Measurements from ENCODE around the gene ASCC3. TPM values are rescaled to one million over a fixed set of nuclear protein-coding genes. Genes with fewer than 3 reads are reported as not detected.

ASCC3 gene
- total RNA-seq, 2 experiments from 2014 or later = 55.9 to 58.4 TPM

DNA sequence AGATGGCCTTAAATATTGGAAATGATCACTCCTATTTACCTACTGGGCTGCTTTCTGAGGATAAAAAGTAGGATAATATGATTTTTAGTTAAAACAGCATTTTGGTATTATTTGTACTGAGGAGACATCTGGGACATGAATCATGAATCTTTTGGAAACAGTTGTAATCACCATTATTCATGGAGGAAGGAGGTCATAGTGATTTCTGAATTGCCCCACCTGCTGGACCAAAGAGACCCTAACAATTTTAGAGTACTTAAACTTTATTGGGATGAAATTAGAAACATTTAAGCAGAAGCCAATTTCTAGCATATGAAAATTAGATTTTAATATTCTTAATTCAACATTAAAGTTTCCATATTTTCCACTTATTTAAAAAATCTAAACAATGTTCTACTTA is 308.0 kb downstream of the ASCC3 start:
- Mint-ChIP-seq H3K36me3 (ENCODE audit: low read depth) (peaks cover 47% of the 10 kb centered on the region), H3K9me3 (peaks cover 5% of the 10 kb centered on the region), H3K27ac (no peak overlapping the region), H3K27me3 (ENCODE audit: low read depth) (no peaks in the 10 kb centered on the region), H3K4me3 (no peak overlapping the region), H3K4me1 (ENCODE audit: low read depth) (no peaks in the 10 kb centered on the region)
- no peak for DNase-seq
- CTCF ChIA-PET = interaction anchor here (0.6 kb wide), 1 partner anchor 12 kb away, joined by 4 read pairs; no protein-coding TSS in a partner anchor
- intact Hi-C loops (cut with micrococcal nuclease) = no loop called here

DNA sequence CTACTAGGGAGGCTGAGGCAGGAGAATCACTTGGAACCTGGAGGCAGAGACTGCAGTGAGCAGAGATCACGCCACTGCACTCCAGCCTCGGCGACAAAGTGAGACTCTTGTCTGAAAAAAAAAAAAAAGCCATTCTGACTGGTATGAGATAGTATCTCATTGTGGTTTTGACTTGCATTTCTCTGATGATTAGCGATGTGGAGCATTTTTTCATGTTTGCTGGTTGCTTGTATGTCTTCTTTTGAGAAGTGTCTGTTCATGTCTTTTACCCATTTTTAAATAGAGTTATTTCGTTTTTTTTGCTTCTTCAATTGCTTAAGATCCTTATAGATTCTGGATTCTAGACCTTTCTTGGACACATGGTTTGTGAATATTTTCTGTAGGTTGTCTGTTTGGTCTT is 312.9 kb downstream of the ASCC3 start:
- no peak for DNase-seq
- Mint-ChIP-seq H3K36me3 (ENCODE audit: low read depth) (peaks cover 41% of the 10 kb centered on the region), H3K27ac (no peak overlapping the region), H3K9me3 (peaks cover 5% of the 10 kb centered on the region), H3K27me3 (ENCODE audit: low read depth) (no peaks in the 10 kb centered on the region), H3K4me3 (no peak overlapping the region), H3K4me1 (ENCODE audit: low read depth) (no peaks in the 10 kb centered on the region)
- intact Hi-C loops (cut with micrococcal nuclease) = no loop called here
- CTCF ChIA-PET = no interaction called here

DNA sequence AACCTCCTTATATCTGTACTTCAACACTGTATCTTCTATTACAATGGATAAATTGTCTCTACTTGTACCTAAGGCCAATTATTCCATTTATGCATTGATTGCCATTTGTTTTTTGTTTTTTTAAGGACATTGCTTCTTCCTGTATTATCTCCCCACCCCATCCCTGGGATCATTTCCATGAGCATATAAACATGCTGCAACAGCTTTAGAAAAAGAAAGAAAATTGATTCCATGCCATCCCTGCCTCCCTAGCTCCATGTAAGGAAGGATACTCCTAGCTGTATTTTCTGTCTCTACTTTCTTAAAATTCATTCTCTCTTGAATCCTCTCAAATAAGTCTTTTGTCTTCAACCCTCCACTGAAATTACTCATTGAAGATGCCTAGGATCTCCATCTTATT is 314.6 kb downstream of the ASCC3 start:
- Mint-ChIP-seq H3K4me3 (no peak overlapping the region), H3K36me3 (ENCODE audit: low read depth) (peaks cover 31% of the 10 kb centered on the region), H3K27me3 (ENCODE audit: low read depth) (no peaks in the 10 kb centered on the region), H3K9me3 (peaks cover 5% of the 10 kb centered on the region), H3K4me1 (ENCODE audit: low read depth) (no peaks in the 10 kb centered on the region), H3K27ac (no peak overlapping the region)
- DNase-seq = no peak
- intact Hi-C loops (cut with micrococcal nuclease) = no loop called here
- CTCF ChIA-PET = no interaction called here

DNA sequence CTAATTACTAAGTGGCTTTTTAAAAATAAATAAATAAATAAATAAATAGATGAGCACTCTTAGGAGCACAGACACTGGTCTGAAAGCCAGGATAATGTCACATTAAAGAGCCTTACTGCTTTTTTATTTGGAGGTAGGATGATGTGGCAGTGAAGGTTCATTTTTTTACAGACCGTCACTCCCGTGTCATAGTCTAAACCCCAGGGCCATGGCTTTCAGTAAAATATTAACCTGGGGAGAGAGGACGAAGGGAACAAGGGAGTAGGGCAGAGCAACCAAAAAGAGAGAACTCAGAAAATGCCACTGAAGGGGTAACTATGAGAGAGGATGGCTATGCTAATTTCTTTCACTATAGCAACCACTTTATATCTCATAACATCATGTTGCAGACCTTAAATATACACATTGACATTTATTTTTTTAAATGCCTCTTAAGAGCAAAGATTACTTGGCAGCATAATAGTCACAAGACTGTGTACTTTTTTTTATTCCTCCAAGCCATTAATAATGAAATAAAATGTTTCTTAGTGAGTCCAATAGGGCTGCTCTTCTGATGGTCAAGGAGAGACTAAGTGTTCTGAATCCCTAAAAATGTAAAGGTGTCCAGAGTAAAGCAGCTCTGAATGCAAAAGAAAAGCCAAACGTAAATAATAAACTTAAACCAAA is 315.6 kb downstream of the ASCC3 start:
- no peaks in the 10 kb centered on the region for H3K27me3 Mint-ChIP-seq (ENCODE audit: low read depth)
- peaks cover 24% of the 10 kb centered on the region for H3K36me3 Mint-ChIP-seq (ENCODE audit: low read depth)
- no peaks in the 10 kb centered on the region for H3K4me1 Mint-ChIP-seq (ENCODE audit: low read depth)
- peaks cover 3% of the 10 kb centered on the region for H3K9me3 Mint-ChIP-seq
- no peak overlapping the region for H3K4me3 Mint-ChIP-seq
- no peak overlapping the region for H3K27ac Mint-ChIP-seq
- intact Hi-C loops (cut with micrococcal nuclease) = no loop called here
- CTCF ChIA-PET = no interaction called here
- DNase-seq = no peak

DNA sequence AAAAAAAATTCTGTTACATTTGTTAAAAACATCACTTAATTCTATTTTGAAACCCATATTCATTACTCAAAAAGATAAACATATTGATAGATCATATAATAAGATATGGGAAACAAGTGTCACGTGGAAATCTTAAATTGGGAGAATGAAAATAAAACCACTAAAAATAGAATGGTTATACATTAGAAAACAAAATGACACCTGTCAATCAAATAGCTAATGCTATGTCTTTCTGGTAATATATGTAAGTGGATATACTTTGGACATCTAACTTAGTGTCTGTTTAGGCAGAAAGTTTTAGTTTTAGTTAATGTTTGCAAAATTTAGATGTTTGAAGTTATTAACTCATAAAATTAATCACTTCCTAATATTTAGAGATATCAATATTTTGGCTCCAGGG is 321.3 kb downstream of the ASCC3 start:
- H3K27me3 Mint-ChIP-seq (ENCODE audit: low read depth) = no peaks in the 10 kb centered on the region
- CTCF ChIA-PET = no interaction called here
- no peaks in the 10 kb centered on the region for H3K9me3 Mint-ChIP-seq
- no peak overlapping the region for H3K27ac Mint-ChIP-seq
- H3K36me3 Mint-ChIP-seq (ENCODE audit: low read depth) = peaks cover 8% of the 10 kb centered on the region
- no peaks in the 10 kb centered on the region for H3K4me1 Mint-ChIP-seq (ENCODE audit: low read depth)
- DNase-seq = no peak
- H3K4me3 Mint-ChIP-seq = no peak overlapping the region
- intact Hi-C loops (cut with micrococcal nuclease) = no loop called here

DNA sequence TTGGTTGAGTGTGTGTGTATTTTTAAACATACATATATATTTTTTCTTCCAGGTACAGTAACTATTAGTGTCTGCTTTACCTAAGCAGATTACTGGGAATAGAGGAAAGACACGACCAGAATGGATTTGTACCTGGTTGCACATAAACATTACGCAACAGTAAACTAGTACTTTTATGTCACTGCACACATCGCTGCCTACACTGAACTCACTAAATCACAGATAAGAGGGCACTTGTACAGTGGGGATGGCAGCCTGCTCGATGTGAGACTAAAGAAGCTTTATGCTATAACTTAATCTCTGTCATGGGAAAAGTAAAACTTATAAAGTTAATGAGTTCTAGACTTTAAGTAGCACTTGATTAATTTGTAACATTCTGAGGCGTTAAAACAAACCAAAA is 326.9 kb downstream of the ASCC3 start:
- Mint-ChIP-seq H3K4me1 (ENCODE audit: low read depth) (no peaks in the 10 kb centered on the region), H3K27me3 (ENCODE audit: low read depth) (no peaks in the 10 kb centered on the region), H3K36me3 (ENCODE audit: low read depth) (peaks cover 7% of the 10 kb centered on the region), H3K4me3 (no peak overlapping the region), H3K27ac (no peak overlapping the region), H3K9me3 (no peaks in the 10 kb centered on the region)
- CTCF ChIA-PET = no interaction called here
- intact Hi-C loops (cut with micrococcal nuclease) = no loop called here
- DNase-seq = no peak

DNA sequence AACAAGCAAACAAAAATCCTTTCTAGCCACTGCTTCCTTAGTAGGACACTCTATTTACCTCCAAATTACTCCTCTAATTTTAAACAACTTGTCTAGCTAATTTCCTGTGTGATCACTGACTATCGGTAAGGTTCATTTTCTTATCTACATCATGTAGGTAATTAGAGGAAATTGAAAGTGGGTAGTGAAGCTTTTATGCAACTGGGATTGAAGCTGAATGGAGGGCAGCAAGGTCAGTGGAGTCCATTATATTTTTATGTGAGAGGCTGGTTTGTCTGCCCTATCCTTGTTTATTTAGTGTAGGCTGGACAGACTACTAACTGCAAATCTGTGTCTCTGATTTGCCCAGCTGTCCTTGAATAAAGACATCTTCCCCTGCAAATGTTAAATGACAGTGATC is 327.9 kb downstream of the ASCC3 start:
- no peak overlapping the region for H3K27ac Mint-ChIP-seq
- no peaks in the 10 kb centered on the region for H3K27me3 Mint-ChIP-seq (ENCODE audit: low read depth)
- no peak overlapping the region for H3K4me3 Mint-ChIP-seq
- intact Hi-C loops (cut with micrococcal nuclease) = no loop called here
- H3K36me3 Mint-ChIP-seq (ENCODE audit: low read depth) = peaks cover 8% of the 10 kb centered on the region
- no peaks in the 10 kb centered on the region for H3K4me1 Mint-ChIP-seq (ENCODE audit: low read depth)
- DNase-seq = no peak
- CTCF ChIA-PET = interaction anchor here (0.9 kb wide), 1 partner anchor 186 kb away, joined by 3 read pairs; no protein-coding TSS in a partner anchor
- no peaks in the 10 kb centered on the region for H3K9me3 Mint-ChIP-seq

DNA sequence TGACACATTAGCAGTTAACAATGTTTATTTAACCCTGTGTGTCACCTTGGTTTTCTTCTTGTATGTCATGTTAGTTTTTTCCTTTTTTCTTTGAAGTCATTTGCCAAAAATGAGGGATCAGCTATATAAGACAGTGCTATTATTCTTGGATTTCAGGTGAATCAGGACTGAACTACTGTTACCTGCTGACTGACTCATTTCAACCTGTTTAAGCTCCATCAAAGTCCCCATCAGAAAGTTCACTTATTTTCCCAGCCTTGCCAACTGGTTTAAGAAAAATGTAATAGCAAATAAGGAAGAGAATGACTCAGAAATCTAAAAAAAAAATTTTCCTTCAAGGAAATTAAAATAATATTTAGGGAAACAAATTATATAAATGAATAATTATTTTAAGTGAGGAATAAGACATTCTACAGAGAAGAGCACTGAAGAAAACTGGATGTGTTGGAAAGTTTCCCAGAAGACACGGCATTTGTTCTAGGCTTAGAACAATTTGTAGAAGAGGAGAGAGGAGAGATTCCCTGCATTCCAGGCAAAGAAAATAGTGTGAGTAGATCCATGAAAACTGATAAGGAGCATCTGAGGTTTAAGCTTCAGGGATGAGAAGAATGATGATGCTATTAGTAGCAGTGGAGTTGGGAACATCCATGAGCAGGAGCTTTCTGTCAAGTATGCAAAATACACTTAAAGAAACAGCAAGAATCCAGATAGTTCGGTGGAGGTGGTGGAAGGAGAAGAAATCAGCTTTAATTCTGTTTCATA is 331.5 kb downstream of the ASCC3 start:
- CTCF ChIA-PET = no interaction called here
- Mint-ChIP-seq H3K36me3 (ENCODE audit: low read depth) (peaks cover 19% of the 10 kb centered on the region), H3K27ac (no peak overlapping the region)

DNA sequence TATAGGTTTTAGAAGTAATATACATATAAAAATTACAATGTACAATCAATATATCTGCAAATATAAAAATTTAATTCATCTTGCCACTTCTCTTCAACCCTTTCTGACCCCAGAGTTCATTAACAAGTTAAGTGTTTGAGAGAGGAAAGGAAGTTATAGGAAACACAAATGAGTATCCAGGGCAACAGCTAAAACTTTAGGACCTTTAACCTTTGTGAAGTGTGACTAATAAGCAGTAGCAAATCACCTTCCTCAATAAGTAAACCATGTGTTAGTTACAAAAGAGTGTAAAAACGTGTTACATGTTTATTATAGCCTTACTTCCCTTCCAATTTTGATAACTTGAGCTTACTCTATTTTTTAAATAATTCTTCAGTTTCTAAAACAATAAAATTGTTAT is 343.0 kb downstream of the ASCC3 start:
- Mint-ChIP-seq H3K36me3 (ENCODE audit: low read depth) (peaks cover 55% of the 10 kb centered on the region), H3K4me3 (no peak overlapping the region), H3K9me3 (no peaks in the 10 kb centered on the region), H3K27me3 (ENCODE audit: low read depth) (no peaks in the 10 kb centered on the region), H3K27ac (no peak overlapping the region), H3K4me1 (ENCODE audit: low read depth) (no peaks in the 10 kb centered on the region)
- DNase-seq = no peak
- intact Hi-C loops (cut with micrococcal nuclease) = no loop called here
- CTCF ChIA-PET = no interaction called here

More for the DNA sequence above, 331.5 kb downstream of the ASCC3 start:
- Mint-ChIP-seq H3K4me3 (no peak overlapping the region), H3K4me1 (ENCODE audit: low read depth) (no peaks in the 10 kb centered on the region), H3K9me3 (no peaks in the 10 kb centered on the region), H3K27me3 (ENCODE audit: low read depth) (no peaks in the 10 kb centered on the region)
- DNase-seq = no peak
- intact Hi-C loops (cut with micrococcal nuclease) = no loop called here

DNA sequence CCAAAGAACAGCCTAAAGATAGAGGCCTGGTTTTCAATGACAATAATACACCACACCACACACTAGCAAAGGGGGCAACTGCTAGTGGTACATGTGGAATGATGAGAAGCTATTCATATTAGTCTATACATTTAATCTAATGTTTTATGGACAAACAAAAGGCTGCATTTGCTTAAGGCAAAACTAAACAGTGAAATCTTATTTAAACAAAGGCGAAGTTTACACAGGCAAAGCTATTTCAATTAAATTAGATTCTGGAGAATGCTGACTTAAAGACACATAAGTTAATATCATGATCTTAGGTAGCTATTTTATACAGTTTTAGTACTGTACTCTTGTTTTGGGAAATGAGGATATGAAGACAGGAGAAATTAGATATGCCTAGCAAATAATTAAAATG is 362.5 kb downstream of the ASCC3 start:
- Mint-ChIP-seq H3K4me1 (ENCODE audit: low read depth) (no peaks in the 10 kb centered on the region), H3K9me3 (no peaks in the 10 kb centered on the region), H3K27ac (no peak overlapping the region), H3K36me3 (ENCODE audit: low read depth) (peaks cover 16% of the 10 kb centered on the region), H3K27me3 (ENCODE audit: low read depth) (no peaks in the 10 kb centered on the region), H3K4me3 (no peak overlapping the region)
- no peak for DNase-seq
- intact Hi-C loops (cut with micrococcal nuclease) = no loop called here
- CTCF ChIA-PET = no interaction called here

DNA sequence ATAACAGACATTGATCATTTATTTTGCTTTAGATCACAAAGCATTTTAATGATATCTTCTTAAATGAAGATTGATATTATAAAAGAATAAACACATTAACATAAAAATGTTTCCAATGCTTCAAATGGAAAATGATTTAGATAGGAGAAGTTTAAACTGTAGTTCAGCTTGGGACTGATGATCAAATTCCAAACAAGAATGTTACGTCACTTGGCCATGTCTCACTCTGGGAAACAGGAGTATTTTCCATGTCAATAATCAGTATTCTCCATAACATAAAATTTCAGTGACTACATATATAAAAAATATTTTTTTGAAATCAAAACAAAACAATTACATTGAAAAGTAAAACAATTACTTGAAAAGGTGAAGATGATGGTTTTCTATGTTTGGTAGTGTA is 363.5 kb downstream of the ASCC3 start:
- no peak overlapping the region for H3K4me3 Mint-ChIP-seq
- H3K4me1 Mint-ChIP-seq (ENCODE audit: low read depth) = no peaks in the 10 kb centered on the region
- peaks cover 20% of the 10 kb centered on the region for H3K36me3 Mint-ChIP-seq (ENCODE audit: low read depth)
- no peak overlapping the region for H3K27ac Mint-ChIP-seq
- H3K9me3 Mint-ChIP-seq = no peaks in the 10 kb centered on the region
- CTCF ChIA-PET = no interaction called here
- H3K27me3 Mint-ChIP-seq (ENCODE audit: low read depth) = no peaks in the 10 kb centered on the region
- DNase-seq = no peak
- intact Hi-C loops (cut with micrococcal nuclease) = no loop called here

DNA sequence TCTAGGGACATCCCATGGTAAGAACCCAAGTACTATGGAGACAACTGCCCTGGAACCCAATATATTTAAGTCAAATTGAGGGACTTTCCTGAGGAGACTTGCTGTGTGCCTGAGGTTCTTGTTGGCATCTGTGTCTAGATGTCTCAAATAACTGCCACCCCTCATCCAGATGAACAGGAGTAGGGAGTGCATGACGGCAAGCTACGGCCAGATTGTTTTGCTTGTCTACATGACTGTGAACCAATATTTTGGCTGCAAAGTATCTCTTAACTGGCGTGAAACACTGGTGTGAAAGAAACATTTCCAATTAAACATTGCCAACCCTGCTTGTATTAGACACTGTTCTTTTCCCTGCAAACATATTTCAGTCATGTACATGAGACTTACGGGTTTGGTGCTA is 364.0 kb downstream of the ASCC3 start:
- H3K4me3 Mint-ChIP-seq = no peak overlapping the region
- no peak overlapping the region for H3K27ac Mint-ChIP-seq
- CTCF ChIA-PET = no interaction called here
- intact Hi-C loops (cut with micrococcal nuclease) = no loop called here
- no peak for DNase-seq
- no peaks in the 10 kb centered on the region for H3K4me1 Mint-ChIP-seq (ENCODE audit: low read depth)
- H3K27me3 Mint-ChIP-seq (ENCODE audit: low read depth) = no peaks in the 10 kb centered on the region
- peaks cover 21% of the 10 kb centered on the region for H3K36me3 Mint-ChIP-seq (ENCODE audit: low read depth)
- no peaks in the 10 kb centered on the region for H3K9me3 Mint-ChIP-seq

DNA sequence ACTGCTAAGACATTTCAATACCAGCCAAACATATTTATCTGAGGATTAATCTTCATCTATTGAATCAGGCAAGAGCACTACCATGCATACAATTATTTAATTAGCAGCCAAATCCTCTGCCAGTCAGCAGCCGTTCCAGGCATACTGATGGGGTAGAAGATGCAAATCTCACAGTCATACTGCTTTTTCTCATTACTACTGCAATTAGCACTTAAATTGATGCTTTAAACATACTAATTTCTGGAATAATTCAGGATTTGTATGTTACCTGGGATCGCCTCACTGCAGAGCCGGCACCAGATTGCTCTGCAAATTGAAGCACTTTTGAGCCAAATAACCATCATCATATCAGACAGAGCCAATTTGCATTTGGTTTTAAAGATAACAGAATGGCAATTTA is 366.5 kb downstream of the ASCC3 start:
- H3K27me3 Mint-ChIP-seq (ENCODE audit: low read depth) = no peaks in the 10 kb centered on the region
- CTCF ChIA-PET = no interaction called here
- no peak for DNase-seq
- no peak overlapping the region for H3K27ac Mint-ChIP-seq
- H3K36me3 Mint-ChIP-seq (ENCODE audit: low read depth) = peaks cover 38% of the 10 kb centered on the region
- no peak overlapping the region for H3K4me3 Mint-ChIP-seq
- intact Hi-C loops (cut with micrococcal nuclease) = no loop called here
- no peaks in the 10 kb centered on the region for H3K9me3 Mint-ChIP-seq
- H3K4me1 Mint-ChIP-seq (ENCODE audit: low read depth) = no peaks in the 10 kb centered on the region

All from activated naive CD4-positive, alpha-beta T cell treated with anti-CD3 and anti-CD28 coated beads for 36 hours (primary cell).